SH-SY5Y (cell line): ENCODE results near the gene USE1.

Source experiments
- GATA2 ChIP-seq: IDR thresholded peaks from 2 replicates; pipeline ENCODE4 v1.6.1; 2011; ENCODE audit warnings: mild to moderate bottlenecking, low read depth, low read length
- GATA3 ChIP-seq: IDR thresholded peaks from 2 replicates; pipeline ENCODE4 v1.6.1; 2011; ENCODE audit warnings: low read depth, mild to moderate bottlenecking, low read length, moderate library complexity

- TF ChIP-seq GATA2: no peak
- TF ChIP-seq GATA3: no peak
Observed at GRCh38 chr19:17214508-17215126, 540 bp upstream of the USE1 start.
